HG03095 (cell line): ENCODE data around the gene BTBD19.
"Not testable (repeated sequence)": the region's sequence is repeated elsewhere in the genome, so short reads cannot be mapped to it uniquely, and the experiment has no call there.

Experiments
- ATAC-seq: cut with Tn5 transposase; IDR thresholded peaks from one replicate; pipeline ENCODE4 v1.9.1; 2021; ENCODE audit warnings: moderate library complexity; ENCODE audit not compliant: unreplicated experiment

Gene BTBD19

DNA sequence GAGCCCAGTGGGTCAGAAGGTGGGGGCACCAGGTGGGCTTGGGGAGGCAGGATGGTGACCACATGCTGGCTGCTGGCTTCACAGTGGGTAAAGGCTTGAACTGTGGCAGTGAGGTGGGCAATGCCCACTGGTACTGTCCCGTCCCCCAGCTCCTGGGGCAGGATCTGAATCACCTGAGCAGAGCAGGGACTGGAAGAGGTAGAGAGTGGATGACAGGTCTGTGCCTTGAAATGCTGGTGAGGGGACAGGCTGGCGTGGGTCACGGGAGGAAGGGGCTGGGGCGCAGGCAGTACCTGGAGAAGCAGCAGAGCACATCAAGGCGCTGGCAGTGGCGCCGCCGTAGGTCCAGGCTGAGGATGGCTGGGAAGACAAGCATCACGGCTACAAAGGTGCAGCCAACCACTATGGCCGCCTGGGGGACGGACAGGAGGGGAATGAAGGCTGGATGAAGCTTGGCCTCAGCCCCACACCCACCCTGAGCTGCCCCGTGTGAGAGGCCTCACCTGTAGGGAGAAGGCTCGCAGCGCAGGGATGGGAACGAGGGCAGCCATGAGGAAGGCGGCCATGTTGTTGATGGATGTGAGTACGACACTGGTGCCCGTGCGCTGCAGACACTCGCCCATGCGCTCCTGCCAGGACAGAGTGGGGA, 19.8 kb downstream of the BTBD19 start:
- no peak for ATAC-seq

DNA sequence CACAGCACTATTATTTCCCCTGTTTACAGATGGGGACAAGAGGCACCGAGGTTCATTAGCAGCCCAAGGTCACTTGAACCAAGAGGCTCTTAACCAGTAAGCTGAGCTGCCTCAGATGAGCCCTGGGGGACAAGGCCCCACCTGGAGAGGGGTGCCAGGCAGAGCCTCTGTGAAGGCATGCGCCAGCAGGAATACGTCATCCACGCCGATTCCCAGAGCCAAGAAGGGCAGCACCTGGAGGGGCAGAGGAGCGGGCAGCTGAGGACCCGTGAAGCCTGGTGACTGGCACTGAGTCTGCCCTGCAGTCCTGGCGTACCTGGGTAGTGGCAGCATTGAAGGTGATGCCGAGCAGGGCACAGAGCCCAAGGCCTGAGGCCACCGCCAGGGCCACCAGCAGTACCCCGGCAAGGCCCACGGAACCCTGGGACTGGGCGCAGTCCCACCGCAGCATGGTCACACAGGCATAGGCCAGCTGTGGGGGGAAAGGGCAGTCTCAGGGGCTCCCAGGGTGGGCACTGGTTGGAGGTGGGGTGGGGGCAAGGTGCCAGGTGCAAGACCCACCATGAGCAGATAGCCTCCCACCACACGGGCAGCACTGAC, 20.6 kb downstream of the BTBD19 start:
- ATAC-seq, result no peak

DNA sequence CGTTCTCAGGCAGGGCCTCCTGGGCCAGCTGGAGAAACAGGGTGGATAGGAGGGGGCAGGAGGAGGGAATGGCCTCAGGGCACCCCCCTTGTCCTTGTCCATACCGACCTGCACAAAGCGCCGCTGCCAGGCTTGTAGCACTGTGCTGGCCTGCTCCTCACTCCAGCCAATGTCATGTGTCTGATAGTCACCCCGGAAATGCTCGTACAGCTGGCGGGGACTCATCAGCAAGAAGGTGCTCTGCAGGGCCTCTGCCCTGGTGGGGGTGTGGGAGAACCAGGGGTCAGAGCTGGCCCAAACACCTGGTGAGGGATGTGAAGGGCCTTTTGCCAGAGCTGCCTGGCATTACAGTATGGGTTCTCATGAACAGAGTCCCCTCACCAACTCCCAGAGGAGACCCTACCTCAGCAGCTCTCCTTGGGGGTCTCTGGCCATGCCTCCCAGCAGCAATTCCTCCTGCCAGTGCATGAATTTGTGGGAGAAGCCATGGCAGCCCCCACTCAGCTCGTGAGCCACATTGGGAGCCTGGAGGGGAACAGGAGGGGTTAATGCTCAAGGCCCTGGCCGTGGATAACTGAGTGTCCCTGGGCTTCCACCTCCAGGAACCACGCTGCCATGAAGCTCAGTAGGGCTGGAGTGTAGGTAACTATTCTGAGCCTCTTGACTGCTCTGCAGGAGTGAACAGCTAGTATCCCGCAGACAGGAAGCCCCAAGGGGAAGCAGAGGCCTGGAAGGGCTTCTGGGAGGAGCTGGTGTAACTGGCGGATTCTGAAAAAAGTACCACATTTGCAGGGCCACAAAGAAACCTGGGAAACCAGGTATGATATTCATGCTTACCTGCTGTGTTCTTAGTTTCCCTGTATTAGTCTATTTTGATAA, 21.4 kb downstream of the BTBD19 start:
- ATAC-seq, result no peak

DNA sequence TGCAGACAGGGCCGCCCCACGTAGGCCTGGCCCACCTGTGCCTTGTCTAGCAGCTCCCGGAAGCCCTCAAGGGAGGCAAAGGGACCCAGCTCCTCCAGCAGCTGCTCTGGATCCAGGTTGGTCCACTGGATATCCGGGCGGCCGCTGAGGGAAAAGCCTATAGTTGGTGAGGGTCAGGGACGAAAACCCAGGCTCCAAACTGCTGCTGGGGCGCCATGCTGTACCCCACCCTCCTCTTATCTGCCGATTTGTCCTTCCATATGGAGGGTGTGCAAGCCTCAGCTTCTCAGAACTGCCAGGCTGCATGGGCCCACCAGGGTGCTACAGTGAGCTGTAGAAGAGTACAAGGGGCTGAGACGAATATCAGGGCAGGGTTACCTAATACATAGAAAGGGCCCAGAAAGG, 22.6 kb downstream of the BTBD19 start:
- ATAC-seq, result no peak

DNA sequence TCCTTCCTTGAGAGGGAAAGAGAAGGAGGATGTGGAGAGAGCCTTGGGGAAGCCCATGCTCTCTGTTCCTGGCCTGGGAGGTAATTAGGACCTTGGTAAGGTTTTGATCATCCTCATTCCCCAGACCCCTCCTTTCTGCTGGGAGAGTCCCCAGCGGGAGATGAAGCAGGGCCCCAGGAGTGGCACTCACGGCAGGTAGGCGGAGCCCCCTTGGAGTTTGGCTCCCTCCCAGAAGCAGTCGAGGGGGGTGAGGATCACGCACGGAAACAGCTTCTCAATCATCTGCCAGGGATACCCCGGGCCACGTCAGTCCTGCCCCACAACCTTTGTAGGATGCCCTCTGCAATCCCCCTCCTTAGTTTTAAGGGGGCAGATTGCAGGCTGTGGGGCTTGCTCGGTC, 23.2 kb downstream of the BTBD19 start:
- ATAC-seq, result no peak

DNA sequence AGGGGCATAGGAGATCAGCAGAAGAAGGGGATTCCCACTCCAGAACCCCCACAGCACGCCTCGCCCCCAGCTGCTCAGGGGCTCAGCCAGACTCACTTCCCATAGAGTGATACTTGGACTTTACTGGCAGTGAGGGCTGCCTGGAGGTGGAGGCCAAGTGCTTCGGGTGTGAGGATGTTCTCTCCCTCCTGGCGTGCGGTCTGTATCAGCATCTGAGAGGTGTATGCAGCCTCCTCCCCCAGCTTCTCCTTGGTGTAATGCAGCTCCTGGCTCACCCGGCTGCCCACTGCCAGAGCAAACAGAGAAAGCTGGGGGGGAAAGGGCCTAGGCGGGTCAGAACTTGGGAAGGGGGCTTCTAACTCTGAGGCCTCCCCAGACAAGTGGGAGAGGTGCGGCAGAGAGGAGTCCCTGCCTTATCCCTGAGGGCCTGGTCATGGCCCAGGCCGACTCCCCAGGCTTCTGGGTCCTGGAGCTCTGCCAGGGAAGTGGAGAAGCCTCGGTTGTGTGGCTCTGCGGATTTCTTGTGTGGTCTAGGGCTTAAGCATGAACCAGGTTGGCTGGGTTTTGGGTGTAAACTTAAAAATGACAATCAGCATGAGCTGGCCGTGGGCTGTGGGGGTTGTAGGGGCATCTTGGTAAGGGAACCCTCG, 23.9 kb downstream of the BTBD19 start:
- ATAC-seq, result no peak

DNA sequence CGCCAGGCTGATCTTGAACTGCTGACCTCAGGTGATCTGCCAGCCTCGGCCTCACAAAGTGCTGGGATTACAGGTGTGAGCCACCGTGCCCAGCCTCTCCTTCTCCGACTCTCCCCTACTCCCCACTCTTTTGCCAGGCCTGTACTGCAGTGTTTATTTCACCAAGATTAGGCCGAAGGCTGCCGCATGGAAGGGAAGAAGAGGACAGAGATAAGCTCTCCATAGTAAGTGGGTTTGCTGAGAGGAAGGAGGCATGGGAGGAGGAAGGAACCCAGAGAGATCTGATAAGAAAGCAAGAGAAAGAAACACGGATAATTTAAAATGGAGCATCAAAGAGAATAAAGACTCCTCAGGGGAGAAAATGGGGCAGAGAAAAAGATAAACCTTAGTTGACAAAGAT, 26.0 kb downstream of the BTBD19 start:
- ATAC-seq, result no peak

DNA sequence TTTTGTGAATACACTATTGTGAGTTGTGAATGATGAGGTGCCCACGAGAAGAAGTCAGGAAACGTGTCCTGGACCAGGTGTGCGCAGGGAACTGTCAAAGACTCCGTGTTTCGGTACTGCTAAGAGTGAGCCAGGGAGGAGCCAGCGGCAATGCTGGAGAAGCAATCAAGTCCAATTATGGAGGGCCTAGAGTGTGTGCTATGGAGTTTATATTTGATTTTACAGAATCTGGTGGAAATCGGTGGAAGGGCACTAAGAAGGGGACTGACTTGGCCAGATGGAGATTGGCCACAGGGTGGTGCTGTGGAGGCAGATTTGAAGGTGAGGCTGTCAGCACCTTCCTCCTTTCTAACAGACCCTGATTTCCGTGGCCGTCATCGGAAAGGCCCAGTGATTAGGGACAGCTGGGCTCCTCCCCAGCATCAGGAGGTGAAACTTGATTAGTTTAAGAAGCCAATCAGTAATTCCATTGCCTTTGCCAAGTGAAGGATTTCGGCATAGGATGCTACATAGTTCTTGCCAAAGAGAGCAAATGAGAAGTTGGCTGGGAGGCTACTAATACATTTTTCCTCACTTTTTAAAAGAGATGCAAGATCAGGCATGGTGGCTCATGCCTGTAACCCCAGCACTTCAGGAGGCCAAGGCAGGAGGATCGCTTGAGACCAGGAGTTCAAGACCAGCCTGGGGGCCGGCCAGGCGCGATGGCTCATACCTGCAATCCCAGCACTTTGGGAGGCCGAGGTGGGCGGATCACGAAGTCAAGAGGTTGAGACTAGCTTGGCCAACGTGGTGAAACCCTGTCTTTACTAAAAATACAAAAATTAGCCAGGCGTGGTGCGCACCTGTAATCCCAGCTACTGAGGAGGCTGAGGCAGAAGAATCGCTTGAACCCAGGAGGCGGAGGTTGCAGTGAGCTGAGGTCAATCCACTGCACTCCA, 27.7 kb downstream of the BTBD19 start:
- ATAC-seq, result no peak

DNA sequence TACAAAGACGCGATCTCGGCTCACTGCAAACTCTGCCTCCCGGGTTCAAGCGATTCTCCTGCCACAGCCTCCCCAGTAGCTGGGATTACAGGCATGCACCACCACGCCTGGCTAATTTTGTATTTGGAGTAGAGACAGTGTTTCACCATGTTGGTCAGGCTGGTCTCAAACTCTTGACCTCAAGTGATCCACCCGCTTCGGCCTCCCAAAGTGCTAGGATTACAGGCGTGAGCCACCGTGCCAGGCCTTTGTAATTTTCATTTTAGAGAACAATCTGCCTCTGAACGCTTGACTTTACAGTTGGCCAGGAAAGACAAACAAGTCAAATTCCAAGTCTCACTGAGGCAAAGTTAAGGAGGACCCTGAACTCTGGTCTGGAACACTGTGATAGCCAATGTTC, 30.0 kb downstream of the BTBD19 start:
- not testable (repeated sequence) for ATAC-seq

DNA sequence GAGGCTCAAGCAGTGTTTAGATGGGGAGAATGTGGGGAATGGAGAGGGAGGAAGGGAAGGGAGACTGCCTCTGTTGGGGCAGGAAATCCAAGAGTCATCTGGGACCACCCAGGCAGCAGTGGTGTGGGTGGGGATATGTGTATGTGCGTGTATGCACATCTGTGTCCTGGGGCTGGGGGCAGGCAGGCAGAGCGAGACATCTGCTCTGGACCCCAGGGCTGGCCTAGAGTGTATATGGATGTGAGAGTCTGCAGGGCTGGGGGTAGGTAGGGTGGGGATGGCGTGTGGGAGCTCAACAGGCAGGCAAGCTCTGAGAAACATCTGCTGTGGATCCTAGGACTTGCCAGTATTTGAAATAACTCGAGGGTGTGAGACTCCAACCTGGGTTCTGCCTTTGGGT, 31.3 kb downstream of the BTBD19 start:
- ATAC-seq, result no peak

DNA sequence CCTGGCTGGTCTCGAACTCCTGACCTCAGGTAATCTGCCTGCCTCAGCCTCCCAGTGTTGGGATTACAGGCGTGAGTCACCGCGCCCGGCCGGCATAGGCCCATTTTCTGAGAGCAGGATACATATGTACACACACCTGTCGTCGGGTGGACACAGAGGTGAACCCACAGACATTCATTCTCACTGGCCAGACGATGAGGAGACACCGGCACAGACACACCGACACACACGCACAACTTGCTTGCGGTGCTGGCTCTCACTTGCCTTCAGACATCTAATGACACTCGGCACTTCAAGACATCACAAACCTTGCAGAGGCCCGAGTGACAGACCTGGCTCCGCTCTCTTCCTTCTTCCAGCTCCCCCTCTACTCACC, 34.2 kb downstream of the BTBD19 start:
- no peak for ATAC-seq

DNA sequence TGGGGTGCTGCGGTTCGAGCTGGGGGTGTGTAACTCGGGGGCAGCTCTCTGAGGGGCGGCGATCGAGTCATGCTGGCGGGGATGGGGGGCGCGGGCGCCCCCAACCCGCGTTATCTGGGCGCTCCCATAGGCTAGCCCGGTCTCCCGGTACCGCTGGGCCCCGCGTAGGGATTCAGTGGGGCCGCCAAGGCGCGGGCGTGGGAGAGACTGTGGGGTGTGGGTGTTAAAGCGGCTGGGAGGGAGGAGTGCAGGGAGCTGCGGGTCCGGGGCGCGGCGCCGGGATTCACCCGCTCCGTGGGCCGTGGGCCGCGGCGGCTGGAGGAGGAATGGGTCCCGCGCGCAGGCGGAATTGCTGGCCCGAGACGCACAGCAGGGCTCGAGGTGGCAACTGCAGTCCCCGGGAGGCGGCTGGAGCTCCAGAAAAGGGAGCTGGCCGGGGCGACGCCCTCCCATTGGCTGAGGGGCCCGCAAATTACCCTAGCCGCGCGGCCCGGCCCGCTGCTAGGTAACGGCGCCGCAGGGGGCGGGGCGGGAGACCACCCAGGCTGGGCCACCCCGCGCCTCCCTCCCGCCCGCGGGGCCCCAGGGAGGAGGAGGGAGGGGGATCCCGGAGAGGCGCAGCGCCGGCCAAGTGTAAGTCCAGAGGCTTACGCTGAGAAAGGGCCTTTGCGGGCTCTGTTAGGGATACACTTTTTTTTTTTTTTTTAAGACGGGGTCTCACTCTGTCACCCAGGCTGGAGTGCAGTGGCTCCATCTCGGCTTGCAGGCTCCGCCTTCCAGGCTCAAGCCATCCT, 34.7 kb downstream of the BTBD19 start, which contains the start of gene PTCH2:
PTCH2 (minus strand) TSS at position 392 of the 794 bp plus-strand sequence; CDS start at position 71, 321 bp downstream.
- ATAC-seq, result no peak

DNA sequence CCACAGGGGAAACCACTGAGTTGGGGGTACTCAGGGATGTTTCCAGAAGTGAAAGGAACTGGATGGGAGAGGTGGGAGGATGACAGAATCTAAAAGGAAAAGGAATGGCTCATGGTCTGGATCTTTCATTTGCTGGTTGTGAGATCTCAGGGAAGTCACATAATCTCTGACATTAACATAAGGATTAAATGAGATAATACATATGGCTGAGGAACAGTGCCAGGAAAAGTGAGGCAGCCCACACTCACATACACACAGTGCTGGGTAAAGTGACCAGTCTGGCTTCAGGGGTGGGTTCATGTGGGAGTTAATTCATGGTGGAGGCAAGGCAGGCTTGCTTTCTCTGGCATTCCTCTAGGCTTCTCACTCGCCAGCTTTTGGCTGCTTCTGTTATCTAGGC, 38.7 kb downstream of the BTBD19 start:
- ATAC-seq, result no peak

DNA sequence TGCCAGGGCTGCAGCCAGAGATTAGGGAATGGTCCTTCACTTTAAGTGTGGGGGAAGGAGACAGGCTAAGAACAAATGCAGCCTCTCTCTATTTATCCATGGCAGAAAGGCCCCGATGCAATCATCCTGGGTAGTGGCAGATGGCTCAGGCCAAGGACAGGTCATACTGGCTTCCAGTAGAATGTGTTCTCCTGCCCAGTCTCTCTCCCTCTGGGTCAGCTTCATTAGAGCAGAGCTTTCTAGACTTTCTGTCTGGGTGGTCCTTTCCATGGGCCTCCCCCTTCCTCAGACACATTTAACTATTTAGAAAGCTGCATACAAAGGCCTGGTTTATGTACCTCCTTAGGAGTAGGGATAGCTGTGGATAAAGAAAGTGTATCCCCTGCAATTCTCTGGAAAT, 39.5 kb downstream of the BTBD19 start:
- no peak for ATAC-seq

DNA sequence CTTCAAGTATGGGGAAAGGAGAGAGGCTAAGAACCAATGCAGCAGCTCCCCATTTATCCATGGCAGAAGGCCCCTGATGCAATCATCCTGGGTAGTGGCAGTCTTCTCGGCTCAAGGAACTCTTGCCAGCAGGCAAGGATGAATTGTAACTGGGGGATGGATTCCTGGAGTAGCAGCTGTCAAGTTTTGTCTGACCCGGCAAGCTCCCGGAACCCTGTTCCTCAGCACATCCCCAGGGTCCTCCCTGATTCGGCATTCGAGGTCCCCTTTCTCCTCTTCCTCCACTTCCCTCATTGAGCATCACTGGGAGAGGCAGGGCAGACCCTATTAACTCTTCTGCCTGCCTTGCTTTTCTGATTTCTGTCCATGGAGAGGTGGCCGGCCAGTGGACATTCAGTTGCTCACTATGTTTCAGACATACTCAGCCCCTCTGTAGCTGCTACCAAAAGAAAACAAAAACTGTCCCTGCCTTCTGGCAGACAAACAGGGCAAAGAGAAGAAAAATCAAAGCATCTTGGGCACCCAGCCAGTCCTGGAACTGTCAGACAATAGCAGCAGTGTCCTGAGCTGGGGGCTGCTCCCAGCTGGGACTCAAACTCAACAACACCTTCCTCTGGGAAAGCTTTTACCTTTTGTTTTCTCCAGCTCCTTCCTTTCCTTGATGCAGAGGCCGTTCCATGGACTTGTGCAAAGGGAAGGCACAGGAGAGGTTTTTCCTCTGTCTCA, 40.3 kb downstream of the BTBD19 start:
- no peak for ATAC-seq

DNA sequence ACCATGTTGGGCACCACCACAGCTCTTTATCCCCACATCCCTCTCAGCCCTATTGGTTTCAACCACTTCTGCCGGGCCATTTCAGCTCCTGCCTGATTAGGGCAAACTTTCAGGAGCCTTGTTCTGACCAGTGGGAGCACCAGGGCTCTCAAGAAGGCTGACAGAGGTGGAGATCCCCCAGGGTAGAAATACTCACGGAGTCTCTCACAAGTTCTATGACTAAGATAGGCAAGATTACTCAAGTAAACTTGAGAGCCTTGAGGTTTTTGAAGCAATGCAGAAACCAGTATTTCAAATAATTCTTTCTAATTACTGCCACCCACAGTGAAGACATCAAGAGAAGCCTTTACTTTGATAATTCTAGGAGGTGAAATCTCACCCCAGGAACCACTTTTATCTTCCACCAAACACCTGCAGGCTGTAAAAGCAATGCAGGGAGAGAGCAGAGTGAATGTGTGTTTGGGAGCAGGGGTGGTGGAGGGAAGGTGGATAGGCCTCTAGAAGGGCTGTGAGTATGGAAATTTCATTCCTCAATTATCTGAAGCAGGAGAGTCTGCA, 41.3 kb downstream of the BTBD19 start:
- no peak for ATAC-seq

DNA sequence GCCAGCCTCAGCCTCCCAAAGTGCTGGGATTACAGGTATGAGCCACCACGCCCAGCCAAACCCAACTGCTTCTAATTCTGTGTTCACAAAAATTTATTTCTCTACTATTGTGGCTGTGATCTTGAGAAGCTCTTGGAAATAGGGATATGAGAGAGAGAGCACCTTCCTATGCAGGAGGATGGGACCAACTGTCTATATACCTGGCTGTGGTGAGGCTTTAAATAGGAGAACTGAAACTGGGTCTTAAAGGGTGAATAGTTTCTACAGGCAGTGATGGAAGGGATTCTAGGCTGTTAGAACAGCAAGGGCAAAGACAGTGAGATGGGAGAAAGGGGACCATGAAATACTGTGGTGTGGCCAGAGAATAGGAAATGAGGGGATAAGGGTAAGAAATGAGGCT, 43.0 kb downstream of the BTBD19 start:
- ATAC-seq, result no peak

DNA sequence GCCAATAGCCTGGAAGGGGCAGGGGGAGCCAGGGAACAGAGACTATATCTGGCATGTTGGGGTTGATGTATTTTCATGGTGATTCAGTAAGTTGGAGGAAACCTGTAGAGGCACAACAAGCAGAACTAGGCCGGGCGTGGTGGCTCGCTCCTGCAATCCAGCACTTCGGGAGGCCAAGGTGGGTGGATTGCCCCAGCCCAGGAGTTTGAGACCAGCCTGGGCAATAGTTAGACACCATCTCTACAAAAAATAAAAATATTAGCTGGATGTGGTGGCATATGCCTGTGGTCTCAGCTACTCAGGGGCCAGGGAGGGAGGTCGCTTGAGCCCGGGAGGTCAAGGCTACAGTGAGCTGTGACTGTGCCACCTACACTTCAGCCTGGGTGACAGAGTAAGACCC, 44.9 kb downstream of the BTBD19 start:
- no peak for ATAC-seq

DNA sequence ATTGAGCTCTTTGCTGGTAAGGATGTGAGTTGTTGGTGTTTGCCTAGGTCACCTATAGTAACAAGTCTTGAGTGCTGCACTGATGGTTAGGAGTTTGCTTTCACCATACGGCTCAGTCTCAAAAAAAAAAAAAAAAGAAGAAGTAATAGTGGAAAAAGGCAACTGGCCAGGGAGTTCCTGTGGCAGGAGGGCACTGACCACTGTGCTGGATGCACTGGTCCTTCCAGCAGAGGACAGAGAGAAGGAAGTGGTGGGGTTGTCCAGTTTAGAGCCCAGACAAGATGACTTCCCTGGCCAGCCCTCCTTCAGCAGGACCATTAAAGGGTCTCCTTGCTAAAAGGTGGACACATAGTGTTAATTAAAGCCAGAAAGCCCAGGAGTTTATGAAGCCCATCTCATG, 46.6 kb downstream of the BTBD19 start:
- no peak for ATAC-seq
